Urothelium cell line (cell line): ENCODE results near the gene ZBTB20.
"Not testable (repeated sequence)": the region's sequence is repeated elsewhere in the genome, so short reads cannot be mapped to it uniquely, and the experiment has no call there.

Experiments
- DNase-seq: peaks from one replicate; pipeline ENCODE4 v3.0.0; 2011; ENCODE audit warnings: low spot score, mixed read lengths
- FAIRE-seq: peaks from 2 replicates; lab custom pipeline; 2011; peaks lifted over from hg19 to GRCh38; lab: Jason Lieb, UNC

Gene ZBTB20

GRCh38 chr3:115147329-115148141, 447 bp upstream of the ZBTB20 start:
- DNase-seq (peak; percentile 95), FAIRE-seq (peak; percentile 97)

GRCh38 chr3:115146032-115146417, 1.1 kb downstream of the ZBTB20 start:
- DNase-seq (peak; percentile 49), FAIRE-seq (peak; percentile 52)

GRCh38 chr3:115141033-115141757, 5.9 kb downstream of the ZBTB20 start:
- DNase-seq (no peak), FAIRE-seq (peak; percentile 85)

GRCh38 chr3:115139072-115139471, 8.0 kb downstream of the ZBTB20 start:
- DNase-seq (no peak), FAIRE-seq (no peak)

GRCh38 chr3:115134648-115135347, 12.3 kb downstream of the ZBTB20 start:
- FAIRE-seq = no peak
- no peak for DNase-seq

- DNase-seq = no peak
- no peak for FAIRE-seq
Measured at GRCh38 chr3:115127208-115127607, 19.9 kb downstream of the ZBTB20 start.

- no peak for FAIRE-seq
- no peak for DNase-seq
Measured at GRCh38 chr3:115120597-115120996, 26.5 kb downstream of the ZBTB20 start.

- no peak for FAIRE-seq
- no peak for DNase-seq
Measured at GRCh38 chr3:115113367-115113766, 33.7 kb downstream of the ZBTB20 start.

GRCh38 chr3:115111632-115112031, 35.5 kb downstream of the ZBTB20 start:
- no peak for FAIRE-seq
- DNase-seq = no peak

- no peak for FAIRE-seq
Measured at GRCh38 chr3:115110830-115111229, 36.3 kb downstream of the ZBTB20 start.

GRCh38 chr3:115110066-115110465, 37.0 kb downstream of the ZBTB20 start:
- DNase-seq, FAIRE-seq: not testable (repeated sequence)

More at GRCh38 chr3:115110830-115111229, 36.3 kb downstream of the ZBTB20 start:
- no peak for DNase-seq

- DNase-seq (no peak), FAIRE-seq (no peak)
Measured at GRCh38 chr3:115108614-115109013, 38.5 kb downstream of the ZBTB20 start.

- no peak for DNase-seq
- FAIRE-seq = no peak
Measured at GRCh38 chr3:115102046-115102445, 45.0 kb downstream of the ZBTB20 start.

GRCh38 chr3:115100806-115101205, 46.3 kb downstream of the ZBTB20 start:
- DNase-seq = no peak
- FAIRE-seq = no peak

- DNase-seq = peak; percentile 4
- FAIRE-seq = peak; percentile 32
Measured at GRCh38 chr3:115099986-115100571, 47.0 kb downstream of the ZBTB20 start.

GRCh38 chr3:115099134-115099985, 47.7 kb downstream of the ZBTB20 start:
- FAIRE-seq (no peak), DNase-seq (no peak)

GRCh38 chr3:115098354-115099073, 48.6 kb downstream of the ZBTB20 start:
- DNase-seq = no peak
- FAIRE-seq = no peak

- FAIRE-seq (no peak), DNase-seq (no peak)
Measured at GRCh38 chr3:115095236-115095635, 51.9 kb downstream of the ZBTB20 start.

GRCh38 chr3:115092220-115092791, 54.8 kb downstream of the ZBTB20 start:
- peak; percentile 56 for DNase-seq
- peak; percentile 83 for FAIRE-seq
